Colonic mucosa (tissue), 4 donors: ENCODE results near the gene HDHD5. TPM values are rescaled to one million over a fixed set of nuclear protein-coding genes. Genes with fewer than 3 reads are reported as not detected.

Source experiments
- DNase-seq: peaks from one replicate; pipeline ENCODE4 v3.0.0-alpha.2; 2020
- H3K27ac ChIP-seq: fragments of 200-600 bp; one replicate; pipeline ENCODE4 v1.8.0; 2021
- H3K27me3 ChIP-seq: fragments of 200-600 bp; one replicate; pipeline ENCODE4 v1.8.0; 2021
- H3K36me3 ChIP-seq: fragments of 200-600 bp; one replicate; pipeline ENCODE4 v1.8.0; 2021
- H3K4me1 ChIP-seq: fragments of 200-600 bp; one replicate; pipeline ENCODE4 v1.8.0; 2021; ENCODE audit warnings: mild to moderate bottlenecking
- H3K4me3 ChIP-seq: fragments of 200-600 bp; one replicate; pipeline ENCODE4 v1.8.0; 2021
- H3K9ac ChIP-seq, 2 donors: one replicate each; pipeline ENCODE4 v1.7.0; 2013; ENCODE audit warnings: control low read depth in 2 of 2, low read depth in 2 of 2, low read length in 2 of 2
- H3K9me3 ChIP-seq: fragments of 200-600 bp; one replicate; pipeline ENCODE4 v1.8.0; 2021
- CTCF ChIP-seq: fragments of 200-600 bp; IDR thresholded peaks from one replicate; pipeline ENCODE4 v1.8.0; 2022; ENCODE audit warnings: antibody characterized with exemption, mild to moderate bottlenecking
- intact Hi-C: fragments of 100-400 bp; cut with DNase I; formaldehyde crosslinking; loops from one replicate; pipeline ENCODE4 v1.14.1; 2022
- total RNA-seq, 2 donors: library from RNA; stranded (reverse); fragmentation: NEBNext Ultra II Directional in 1 of 2; extraction: Animal tissue kit (Norgen Biotek cat#: 25700) in 1 of 2; gene quantifications; one replicate each; pipeline ENCODE4 v1.2.1, GENCODE V29; 2021
- donor health status: healthy.
- donor health status: DM: no; HTN: no; CAD: no.
- donor health status: DM: no; HTN: no; CAD: no.

Gene HDHD5
- total RNA-seq, 2 donors from 2014 or later, result 38.1 to 50.0 TPM

GRCh38 chr22:17143826-17144225, 15.3 kb downstream of the HDHD5 start:
- intact Hi-C loops, result no loop called here
- no peaks in the 10 kb centered on the region for H3K9me3 ChIP-seq
- H3K36me3 ChIP-seq, result no peaks in the 10 kb centered on the region

GRCh38 chr22:17143101-17143500, 16.0 kb downstream of the HDHD5 start:
- H3K27ac ChIP-seq, result no peak overlapping the region
- no peaks in the 10 kb centered on the region for H3K4me1 ChIP-seq
- DNase-seq, result no peak
- no peaks in the 10 kb centered on the region for H3K27me3 ChIP-seq
- H3K36me3 ChIP-seq, result no peaks in the 10 kb centered on the region
- no peak overlapping the region for H3K4me3 ChIP-seq
- no peak for TF ChIP-seq CTCF
- H3K9me3 ChIP-seq, result no peaks in the 10 kb centered on the region
- intact Hi-C loops, result no loop called here
- no peak overlapping the region for H3K9ac ChIP-seq

More at GRCh38 chr22:17143826-17144225, 15.3 kb downstream of the HDHD5 start:
- no peak for TF ChIP-seq CTCF
- Histone ChIP-seq H3K27me3 (no peaks in the 10 kb centered on the region), H3K9ac (no peak overlapping the region), H3K27ac (no peak overlapping the region), H3K4me3 (no peak overlapping the region), H3K4me1 (no peaks in the 10 kb centered on the region)
- DNase-seq, result no peak

GRCh38 chr22:17140826-17141766, 18.0 kb downstream of the HDHD5 start:
- H3K36me3 ChIP-seq, result no peaks in the 10 kb centered on the region
- H3K27me3 ChIP-seq, result no peaks in the 10 kb centered on the region
- DNase-seq, result no peak
- H3K9ac ChIP-seq, result no peak overlapping the region
- no peaks in the 10 kb centered on the region for H3K4me1 ChIP-seq
- H3K27ac ChIP-seq, result no peak overlapping the region
- intact Hi-C loops, result no loop called here
- no peak for TF ChIP-seq CTCF
- H3K4me3 ChIP-seq, result no peak overlapping the region
- H3K9me3 ChIP-seq, result no peaks in the 10 kb centered on the region

- DNase-seq, result no peak
Observed at GRCh38 chr22:17140022-17140421, 19.1 kb downstream of the HDHD5 start.

GRCh38 chr22:17138513-17138912, 20.6 kb downstream of the HDHD5 start:
- no peaks in the 10 kb centered on the region for H3K9me3 ChIP-seq
- no peaks in the 10 kb centered on the region for H3K4me1 ChIP-seq
- no peak overlapping the region for H3K27ac ChIP-seq
- no peaks in the 10 kb centered on the region for H3K36me3 ChIP-seq
- no peak for TF ChIP-seq CTCF
- intact Hi-C loops, result no loop called here
- H3K27me3 ChIP-seq, result no peaks in the 10 kb centered on the region
- DNase-seq, result no peak
- H3K9ac ChIP-seq, result no peak overlapping the region
- H3K4me3 ChIP-seq, result no peak overlapping the region

More at GRCh38 chr22:17140022-17140421, 19.1 kb downstream of the HDHD5 start:
- no peaks in the 10 kb centered on the region for H3K4me1 ChIP-seq
- no peaks in the 10 kb centered on the region for H3K27me3 ChIP-seq
- H3K9me3 ChIP-seq, result no peaks in the 10 kb centered on the region
- no peak overlapping the region for H3K4me3 ChIP-seq
- no peak for TF ChIP-seq CTCF
- intact Hi-C loops, result no loop called here
- no peak overlapping the region for H3K27ac ChIP-seq
- H3K36me3 ChIP-seq, result no peaks in the 10 kb centered on the region
- no peak overlapping the region for H3K9ac ChIP-seq
